Stimulated activated CD4-positive, alpha-beta T cell treated with anti-CD3 and anti-CD28 coated beads, Interleukin-4, amount 100 ng/mL, for 4 hours (primary cell): ENCODE data around the gene TBC1D24.
"Not testable (repeated sequence)": the region's sequence is repeated elsewhere in the genome, so short reads cannot be mapped to it uniquely, and the experiment has no call there.

Experiments
- DNase-seq, 2 experiments: peaks; one replicate each; pipeline ENCODE4 v3.0.0-alpha.2; 2020

Gene TBC1D24

DNA sequence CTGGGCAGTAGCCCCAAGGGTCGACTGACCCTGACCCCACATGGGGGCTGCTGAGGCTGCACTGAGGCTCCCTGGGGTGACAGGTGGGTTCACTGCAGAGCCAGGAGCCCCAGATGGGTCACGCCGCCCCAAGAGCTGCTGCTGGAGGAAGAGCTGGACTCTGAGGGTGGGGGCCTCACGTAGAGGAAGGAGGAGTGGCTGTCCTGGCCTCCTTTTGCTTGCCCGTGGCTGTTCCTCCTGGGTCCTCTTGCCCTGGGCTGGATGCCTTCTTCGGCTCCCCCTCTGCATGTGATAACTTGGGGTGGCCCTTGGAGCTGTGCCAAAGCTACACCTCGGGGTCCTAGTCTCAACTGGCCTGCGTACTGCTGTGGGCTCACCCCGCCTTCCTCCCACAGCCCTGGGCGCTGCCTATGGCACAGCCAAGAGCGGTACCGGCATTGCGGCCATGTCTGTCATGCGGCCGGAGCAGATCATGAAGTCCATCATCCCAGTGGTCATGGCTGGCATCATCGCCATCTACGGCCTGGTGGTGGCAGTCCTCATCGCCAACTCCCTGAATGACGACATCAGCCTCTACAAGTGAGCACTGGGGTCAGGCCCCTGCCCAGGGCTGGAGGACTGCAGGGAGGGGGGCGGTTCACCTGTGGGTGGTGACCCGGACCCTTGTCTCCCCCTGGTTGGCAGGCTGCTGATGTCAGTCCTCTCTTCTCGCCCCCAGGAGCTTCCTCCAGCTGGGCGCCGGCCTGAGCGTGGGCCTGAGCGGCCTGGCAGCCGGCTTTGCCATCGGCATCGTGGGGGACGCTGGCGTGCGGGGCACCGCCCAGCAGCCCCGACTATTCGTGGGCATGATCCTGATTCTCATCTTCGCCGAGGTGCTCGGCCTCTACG lies 44.1 kb downstream of the TBC1D24 start:
- no peak for DNase-seq

GRCh38 chr16:2519711-2520080 lies 44.8 kb downstream of the TBC1D24 start:
- DNase-seq, result no peak

DNA sequence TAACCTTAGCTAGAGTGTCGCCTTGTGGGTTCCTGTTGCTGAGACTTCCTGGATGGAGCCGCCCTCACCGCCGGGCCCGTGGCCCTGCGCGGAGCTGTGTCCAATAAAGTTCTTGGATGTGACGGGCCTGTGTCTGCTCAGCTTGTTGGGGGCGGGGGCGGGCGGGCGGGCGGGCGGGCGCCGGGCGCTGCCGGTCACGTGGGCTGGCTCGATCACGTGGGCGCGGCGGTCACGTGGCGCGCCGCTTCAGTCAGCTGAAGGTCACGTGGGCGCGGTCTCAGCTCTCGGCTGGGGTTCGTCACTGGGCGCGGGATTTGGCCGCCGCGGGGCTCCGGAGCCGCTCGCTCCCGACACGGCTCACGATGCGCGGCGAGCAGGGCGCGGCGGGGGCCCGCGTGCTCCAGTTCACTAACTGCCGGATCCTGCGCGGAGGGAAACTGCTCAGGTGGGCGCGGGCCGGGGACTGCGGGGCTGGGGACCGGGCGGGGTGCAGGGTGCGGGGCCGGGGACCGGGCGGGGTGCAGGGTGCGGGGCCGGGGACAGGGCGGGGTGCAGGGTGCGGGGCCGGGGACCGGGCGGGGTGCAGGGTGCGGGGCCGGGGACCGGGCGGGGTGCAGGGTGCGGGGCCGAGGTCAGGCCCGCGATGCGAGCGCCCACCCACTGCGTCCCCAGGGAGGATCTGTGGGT lies 45.3 kb downstream of the TBC1D24 start, which contains the start of gene AMDHD2:
TSS of gene AMDHD2 (plus strand) at position 275 of the 687 bp plus-strand sequence. CDS start at position 363, 88 bp downstream.
- peak; percentile 88 to 89 for DNase-seq

DNA sequence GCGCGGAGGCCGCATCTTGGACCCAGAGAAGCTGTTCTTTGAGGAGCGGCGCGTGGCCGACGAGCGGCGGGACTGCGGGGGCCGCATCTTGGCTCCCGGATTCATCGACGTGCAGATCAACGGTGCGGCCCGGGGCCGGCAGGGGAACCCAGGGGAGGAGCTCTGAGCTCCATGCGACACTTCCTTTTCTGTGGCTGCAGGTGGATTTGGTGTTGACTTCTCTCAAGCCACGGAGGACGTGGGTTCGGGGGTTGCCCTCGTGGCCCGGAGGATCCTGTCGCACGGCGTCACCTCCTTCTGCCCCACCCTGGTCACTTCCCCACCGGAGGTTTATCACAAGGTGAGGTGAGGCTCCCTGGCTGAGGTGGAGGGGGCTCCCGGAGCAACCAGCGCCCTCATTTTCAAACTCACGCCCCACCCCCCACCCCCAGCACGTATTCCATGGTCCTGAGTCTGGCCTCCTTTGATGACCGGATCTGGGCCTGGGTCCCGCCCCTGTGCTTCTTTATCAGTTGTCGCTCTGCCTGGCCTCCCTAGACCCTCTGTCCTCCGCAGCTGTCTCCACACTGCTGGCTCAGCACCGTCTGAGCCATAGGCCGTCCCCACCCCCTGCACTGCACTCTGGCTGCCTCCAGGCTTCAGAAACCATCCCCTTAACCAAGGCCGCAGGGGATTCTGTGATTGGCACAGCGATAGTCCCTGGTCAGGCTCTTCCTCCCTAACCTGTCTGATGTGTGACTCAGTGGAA lies 46.0 kb downstream of the TBC1D24 start:
- peak; percentile 22 to 43 for DNase-seq

DNA sequence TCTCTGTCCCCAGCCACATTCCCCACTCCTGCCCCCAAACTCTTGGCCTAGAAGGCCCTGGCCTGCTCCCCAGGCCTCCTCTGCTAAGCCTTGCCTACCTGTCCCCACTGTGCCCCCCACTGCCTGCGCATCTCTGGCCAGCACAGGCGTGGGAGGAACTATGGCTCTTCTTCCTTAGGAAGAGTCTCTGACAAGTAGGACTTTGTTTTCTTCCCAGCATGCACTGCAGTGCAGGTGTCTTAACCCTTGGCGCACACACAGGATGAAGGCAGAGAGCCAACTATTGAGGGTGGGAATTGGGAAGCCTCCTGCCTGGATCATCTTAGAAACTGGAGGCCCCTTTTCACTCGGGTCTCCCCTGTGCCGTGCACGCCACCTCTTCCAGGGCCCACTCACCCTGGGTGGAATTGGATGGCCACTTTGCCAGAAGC lies 48.9 kb downstream of the TBC1D24 start:
- no peak for DNase-seq

- no peak for DNase-seq
These were observed 49.5 kb downstream of the TBC1D24 start for GRCh38 chr16:2524339-2524938.

GRCh38 chr16:2526135-2526534 lies 51.2 kb downstream of the TBC1D24 start:
- DNase-seq, result no peak

DNA sequence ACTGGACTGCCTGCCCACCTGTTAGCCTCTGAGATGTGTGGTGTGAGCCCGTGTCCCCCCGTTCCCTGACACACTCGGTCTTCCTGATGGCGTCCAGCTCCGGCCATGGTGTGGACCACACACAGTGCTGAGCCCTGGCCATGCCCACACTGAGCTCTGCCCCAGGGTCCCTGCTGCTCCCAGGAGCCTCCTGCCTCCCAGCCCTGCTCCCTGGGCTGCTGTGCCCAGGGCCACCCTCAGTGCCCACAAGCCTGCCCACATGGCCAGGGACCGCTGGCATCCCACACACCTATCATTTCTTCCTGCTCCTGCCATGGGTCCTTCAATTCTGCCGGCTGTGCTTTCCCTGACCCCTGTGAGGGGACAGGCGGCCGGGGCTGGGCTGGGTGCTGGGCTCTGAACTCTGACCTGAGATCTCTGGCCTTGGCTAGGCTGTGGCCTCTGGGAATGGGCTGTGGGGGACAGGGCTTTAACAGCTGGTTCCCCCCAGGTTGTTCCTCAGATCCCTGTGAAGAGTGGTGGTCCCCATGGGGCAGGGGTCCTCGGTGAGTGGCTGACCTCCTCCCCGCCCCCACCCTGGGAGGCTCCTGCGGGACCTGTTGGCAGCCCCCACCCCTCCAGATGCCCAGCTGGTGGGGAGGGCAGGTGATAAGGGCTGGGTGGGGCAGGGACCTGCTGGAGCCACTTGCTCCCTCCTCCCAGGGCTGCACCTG lies 52.3 kb downstream of the TBC1D24 start:
- no peak for DNase-seq

DNA sequence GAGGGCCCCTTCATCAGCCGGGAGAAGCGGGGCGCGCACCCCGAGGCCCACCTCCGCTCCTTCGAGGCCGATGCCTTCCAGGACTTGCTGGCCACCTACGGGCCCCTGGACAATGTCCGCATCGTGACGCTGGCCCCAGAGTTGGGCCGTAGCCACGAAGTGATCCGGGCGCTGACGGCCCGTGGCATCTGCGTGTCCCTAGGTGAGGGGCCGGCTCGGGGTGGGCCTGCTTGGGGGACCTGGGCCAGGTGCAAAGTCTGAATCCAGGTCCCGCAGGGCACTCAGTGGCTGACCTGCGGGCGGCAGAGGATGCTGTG lies 52.8 kb downstream of the TBC1D24 start:
- DNase-seq, result no peak

DNA sequence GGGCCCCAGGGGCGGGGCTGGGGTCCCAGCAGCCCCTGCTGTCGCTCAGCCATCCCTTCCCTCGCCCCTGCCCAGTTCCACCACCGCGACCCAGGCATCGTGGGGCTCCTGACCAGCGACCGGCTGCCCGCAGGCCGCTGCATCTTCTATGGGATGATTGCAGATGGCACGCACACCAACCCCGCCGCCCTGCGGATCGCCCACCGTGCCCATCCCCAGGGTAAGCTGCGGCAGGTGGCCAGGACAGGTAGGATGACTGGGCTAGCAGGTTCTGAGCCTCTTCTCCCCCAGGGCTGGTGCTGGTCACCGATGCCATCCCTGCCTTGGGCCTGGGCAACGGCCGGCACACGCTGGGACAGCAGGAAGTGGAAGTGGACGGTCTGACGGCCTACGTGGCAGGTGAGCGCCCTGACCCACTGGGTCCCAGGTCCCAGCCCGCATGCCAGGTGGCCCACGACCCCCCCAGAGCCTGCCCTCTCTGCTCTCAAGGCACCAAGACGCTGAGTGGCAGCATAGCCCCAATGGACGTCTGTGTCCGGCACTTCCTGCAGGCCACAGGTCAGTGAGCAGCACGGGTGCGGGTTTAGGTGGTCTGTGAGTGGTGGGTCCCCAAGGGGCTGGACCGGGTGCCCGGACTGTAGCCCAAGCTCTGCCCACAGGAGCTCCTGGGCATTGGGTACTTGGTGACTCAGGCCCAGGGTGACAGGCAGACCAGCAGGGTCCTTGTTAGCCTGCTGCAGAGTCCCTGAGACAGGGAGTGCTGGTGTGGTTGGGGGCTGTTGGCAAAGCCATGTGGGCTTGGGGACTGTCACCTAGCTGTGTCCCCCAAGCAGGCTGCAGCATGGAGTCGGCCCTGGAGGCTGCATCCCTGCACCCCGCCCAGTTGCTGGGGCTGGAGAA lies 53.5 kb downstream of the TBC1D24 start:
- no peak for DNase-seq

DNA sequence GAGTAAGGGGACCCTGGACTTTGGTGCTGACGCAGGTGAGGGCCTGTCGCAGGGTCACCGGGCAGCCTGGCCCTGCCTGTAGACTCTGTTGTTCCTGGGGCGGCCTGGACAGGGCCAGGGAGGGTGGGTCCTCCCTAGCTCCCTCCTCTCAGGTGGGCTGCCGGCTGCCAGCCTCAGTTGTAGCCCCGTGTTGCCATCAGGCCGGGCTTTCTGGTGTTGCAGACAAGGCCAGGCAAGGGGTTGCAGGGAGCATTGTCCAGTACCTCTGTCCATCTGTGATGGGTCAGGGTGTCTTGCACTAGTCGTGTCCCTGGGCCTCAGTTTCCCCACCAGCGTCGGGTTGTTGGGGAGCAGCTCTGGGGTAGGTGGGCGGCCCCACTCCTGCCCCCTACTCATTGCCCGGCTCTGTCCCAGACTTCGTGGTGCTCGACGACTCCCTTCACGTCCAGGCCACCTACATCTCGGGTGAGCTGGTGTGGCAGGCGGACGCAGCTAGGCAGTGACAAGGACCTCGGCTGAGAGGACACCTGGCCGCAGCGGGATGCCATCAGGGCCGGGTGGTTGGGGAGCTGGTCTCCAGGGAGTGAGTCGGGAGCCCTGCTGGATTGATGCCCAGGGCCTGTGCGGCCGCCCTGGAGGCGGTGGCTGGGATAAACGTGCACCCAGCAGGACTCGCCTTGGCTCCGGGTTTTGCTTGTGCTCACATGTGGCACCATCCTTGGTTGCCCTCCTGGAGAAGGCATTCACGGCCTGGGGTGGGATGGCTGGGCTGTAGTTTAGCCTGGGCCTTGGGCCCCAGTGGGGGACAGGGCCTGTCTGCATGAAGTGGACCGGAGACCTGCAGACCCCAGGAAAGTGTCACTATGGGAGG lies 54.4 kb downstream of the TBC1D24 start:
- DNase-seq, result no peak

GRCh38 chr16:2529961-2530628 lies 55.2 kb downstream of the TBC1D24 start:
- no peak for DNase-seq

GRCh38 chr16:2530629-2531318 lies 55.8 kb downstream of the TBC1D24 start:
- DNase-seq, result no peak

DNA sequence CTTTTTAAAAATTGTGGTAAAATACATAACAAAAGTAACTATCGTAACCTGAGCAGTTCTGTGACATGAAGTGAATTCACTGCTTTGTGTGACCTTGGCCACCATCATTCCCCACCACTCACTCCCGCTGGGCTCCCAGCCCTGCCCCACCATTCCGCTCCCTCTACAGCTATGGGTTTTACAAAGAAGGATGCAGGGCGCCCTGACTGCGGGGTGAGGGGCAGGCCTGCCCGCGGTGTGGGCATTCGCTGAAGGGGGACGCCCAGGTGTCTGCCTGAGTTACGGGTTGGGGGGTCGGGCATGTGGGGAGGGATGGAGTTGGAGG lies 56.4 kb downstream of the TBC1D24 start, which contains the start of gene CEMP1:
TSS of gene CEMP1 (minus strand) at position 38 of the 325 bp plus-strand sequence. CDS start 335 bp downstream, outside the sequence.
- DNase-seq, result no peak

DNA sequence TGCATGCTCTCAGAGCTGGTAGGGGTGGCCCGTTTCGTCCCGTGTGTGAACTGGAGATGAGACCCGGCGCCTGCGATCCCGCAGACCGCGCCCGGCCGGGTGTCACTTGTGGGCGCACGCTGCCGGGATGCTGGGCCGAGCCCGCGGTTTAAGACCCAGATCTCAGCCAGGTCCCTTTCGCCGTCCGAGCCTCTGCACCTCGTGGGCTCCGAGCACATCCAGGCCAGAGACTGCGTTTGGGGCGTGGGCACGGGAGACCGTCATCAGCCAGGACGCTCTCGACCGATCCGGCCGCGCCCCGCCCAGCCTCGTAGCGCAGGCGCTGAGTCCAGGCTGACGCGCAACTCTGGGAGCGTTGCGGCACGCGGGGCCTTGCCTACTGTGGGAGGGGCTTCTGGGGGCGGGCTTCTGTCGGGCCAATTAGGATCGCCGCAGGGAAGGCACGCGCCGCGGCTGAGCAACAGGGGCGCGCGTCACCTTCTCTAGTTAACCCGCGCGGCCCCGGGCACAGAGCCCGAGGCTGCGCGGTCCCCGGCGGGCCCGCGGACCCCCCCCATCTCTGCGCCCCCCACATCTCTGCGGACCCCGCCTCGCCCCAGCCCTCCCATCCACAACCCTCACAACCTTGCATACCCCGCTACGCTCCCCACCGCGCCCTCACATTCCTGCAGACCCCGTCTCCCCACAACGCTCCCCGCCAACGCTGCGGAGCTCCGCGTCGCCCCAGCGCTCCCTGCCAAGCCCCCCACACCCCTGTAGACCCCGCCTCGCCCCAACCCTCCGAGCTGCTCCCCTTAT lies 57.0 kb downstream of the TBC1D24 start:
- peak; percentile 96 to 97 for DNase-seq

DNA sequence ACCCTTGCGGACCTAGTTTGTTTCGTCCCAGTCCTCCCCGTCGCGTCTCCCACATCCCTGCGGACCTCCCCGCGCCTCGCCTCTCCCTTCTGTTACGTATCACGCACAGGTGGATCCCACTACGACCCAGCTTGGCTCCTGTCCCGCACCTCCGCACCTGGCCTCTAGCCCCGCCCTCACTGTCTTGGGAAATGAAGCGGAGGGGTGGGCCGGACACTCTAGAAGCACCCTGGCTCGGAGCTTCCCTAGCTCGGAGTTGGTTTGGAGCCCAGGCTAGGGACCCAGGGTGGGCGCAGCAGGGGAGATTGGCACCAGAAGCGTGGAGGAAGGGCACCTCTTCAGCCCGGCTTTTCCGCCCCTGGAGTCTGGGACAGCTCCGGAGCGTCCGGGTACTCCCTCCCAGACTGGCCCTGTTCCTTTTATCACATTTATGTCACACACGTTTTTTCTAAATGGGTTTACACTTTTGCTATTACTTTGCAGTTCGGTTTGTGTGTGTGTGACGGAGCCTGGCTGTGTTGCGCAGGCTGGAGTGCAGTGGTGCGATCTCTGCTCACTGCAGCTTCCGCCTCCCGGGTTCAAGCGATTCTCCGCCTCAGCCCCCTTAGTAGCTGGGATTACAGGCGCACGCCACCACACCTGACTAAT lies 57.7 kb downstream of the TBC1D24 start:
- DNase-seq, result peak; percentile 44 to 48

- not testable (repeated sequence) for DNase-seq
These were observed 58.3 kb downstream of the TBC1D24 start for GRCh38 chr16:2533142-2533755.
